Skeletal muscle satellite cell (primary cell): Measurements from ENCODE around the gene MAP2.

Experiments used
- H3K27me3 ChIP-seq: 2 replicates; pipeline ENCODE4 v1.7.0; 2013; ENCODE audit warnings: low read length; ENCODE audit not compliant: control insufficient read depth, insufficient read depth
- H3K36me3 ChIP-seq: 2 replicates; pipeline ENCODE4 v1.7.0; 2013; ENCODE audit warnings: mild to moderate bottlenecking, control low read depth, low read length; ENCODE audit not compliant: insufficient read depth
- H3K4me1 ChIP-seq: 2 replicates; pipeline ENCODE4 v1.7.0; 2013; ENCODE audit warnings: low read length; ENCODE audit not compliant: control insufficient read depth, insufficient read depth
- H3K4me2 ChIP-seq: 2 replicates; pipeline ENCODE4 v1.7.0; 2013; ENCODE audit warnings: mild to moderate bottlenecking, low read length
- H3K4me3 ChIP-seq: 2 replicates; pipeline ENCODE4 v1.7.0; 2013; ENCODE audit warnings: low read length
- H3K9ac ChIP-seq: 2 replicates; pipeline ENCODE4 v1.7.0; 2013; ENCODE audit warnings: mild to moderate bottlenecking, low read depth, low read length, moderate library complexity
- H3K9me3 ChIP-seq: replicated peaks from 2 replicates; pipeline ENCODE4 v1.7.0; 2013; ENCODE audit warnings: mild to moderate bottlenecking, control low read depth, low read length

Gene MAP2

DNA sequence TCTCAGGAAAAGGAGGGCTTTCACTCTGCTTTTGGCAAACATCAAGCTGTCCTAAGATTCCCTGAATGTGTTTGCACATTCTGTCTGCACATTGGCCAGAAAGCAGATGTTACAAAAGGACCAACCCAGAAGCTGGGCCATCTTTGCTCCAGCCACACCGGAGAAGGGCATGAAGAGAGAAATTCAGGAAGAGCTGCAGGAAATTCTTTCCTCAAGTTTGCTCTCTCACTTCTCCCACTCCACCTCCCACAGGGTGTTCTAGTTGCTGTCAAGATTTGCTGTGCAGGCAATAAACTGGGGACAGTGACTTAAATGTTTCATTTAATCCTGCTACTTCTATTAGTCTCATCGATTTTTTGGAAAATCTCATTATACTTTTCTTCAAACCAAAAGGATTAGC lies 210.1 kb downstream of the MAP2 start:
- H3K27me3 ChIP-seq, result no peaks in the 10 kb centered on the region
- no peak overlapping the region for H3K9ac ChIP-seq
- H3K4me1 ChIP-seq, result peaks cover 28% of the 10 kb centered on the region

GRCh38 chr2:209636076-209636475 lies 212.2 kb downstream of the MAP2 start:
- Histone ChIP-seq H3K4me1 (peaks cover 23% of the 10 kb centered on the region), H3K4me2 (no peak overlapping the region), H3K9me3 (no peaks in the 10 kb centered on the region), H3K27me3 (no peaks in the 10 kb centered on the region), H3K36me3 (no peaks in the 10 kb centered on the region), H3K4me3 (no peak overlapping the region), H3K9ac (no peak overlapping the region)

More for the DNA sequence above, 210.1 kb downstream of the MAP2 start:
- no peaks in the 10 kb centered on the region for H3K9me3 ChIP-seq
- no peaks in the 10 kb centered on the region for H3K36me3 ChIP-seq
- no peak overlapping the region for H3K4me3 ChIP-seq
- H3K4me2 ChIP-seq, result no peak overlapping the region

DNA sequence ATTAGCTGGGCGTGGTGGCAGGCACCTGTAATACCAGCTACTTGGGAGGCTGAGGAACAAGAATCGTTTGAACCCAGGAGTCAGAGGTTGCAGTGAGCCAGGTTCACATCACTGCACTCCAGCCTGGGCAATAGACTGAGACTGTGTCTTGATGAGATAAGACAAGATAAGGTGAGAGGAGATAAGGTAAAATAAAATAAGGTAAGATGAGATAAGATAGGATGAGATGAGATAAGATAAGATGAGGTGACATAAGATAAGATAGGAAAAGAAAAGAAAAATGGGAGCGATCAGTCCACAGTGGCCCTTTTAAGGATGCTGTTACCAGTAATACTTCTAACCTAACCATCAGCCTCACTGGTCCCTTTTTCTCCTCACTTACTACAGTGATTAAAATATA lies 213.4 kb downstream of the MAP2 start:
- Histone ChIP-seq H3K4me3 (no peak overlapping the region), H3K36me3 (no peaks in the 10 kb centered on the region), H3K4me1 (peaks cover 26% of the 10 kb centered on the region), H3K27me3 (no peaks in the 10 kb centered on the region), H3K9me3 (no peaks in the 10 kb centered on the region), H3K4me2 (no peak overlapping the region), H3K9ac (no peak overlapping the region)

DNA sequence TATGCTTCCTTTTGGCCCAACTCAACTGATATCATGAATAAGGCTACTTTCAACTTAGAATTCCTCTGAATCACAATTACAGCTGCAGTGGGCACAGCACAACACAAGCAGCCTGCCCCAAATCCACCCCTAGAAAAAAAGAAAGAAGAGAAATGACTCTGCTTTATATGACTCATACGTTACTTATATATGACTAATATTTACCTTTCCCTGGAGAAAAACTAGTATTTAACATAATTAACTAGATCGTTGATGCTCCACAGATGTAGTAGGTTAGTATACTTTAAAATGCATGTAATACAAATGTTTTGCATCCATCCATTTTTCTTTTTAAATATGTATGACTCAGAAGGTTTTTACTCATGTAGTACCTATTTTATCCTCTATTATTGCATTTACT lies 214.5 kb downstream of the MAP2 start:
- H3K36me3 ChIP-seq, result no peaks in the 10 kb centered on the region
- H3K9me3 ChIP-seq, result no peaks in the 10 kb centered on the region
- peaks cover 33% of the 10 kb centered on the region for H3K4me1 ChIP-seq
- H3K27me3 ChIP-seq, result no peaks in the 10 kb centered on the region
- H3K4me3 ChIP-seq, result no peak overlapping the region
- H3K9ac ChIP-seq, result no peak overlapping the region
- peak overlapping the region; percentile 15 for H3K4me2 ChIP-seq

GRCh38 chr2:209640358-209640757 lies 216.5 kb downstream of the MAP2 start:
- Histone ChIP-seq H3K4me3 (no peak overlapping the region), H3K9me3 (no peaks in the 10 kb centered on the region), H3K4me2 (no peak overlapping the region), H3K27me3 (no peaks in the 10 kb centered on the region), H3K36me3 (no peaks in the 10 kb centered on the region), H3K9ac (no peak overlapping the region), H3K4me1 (peaks cover 33% of the 10 kb centered on the region)

DNA sequence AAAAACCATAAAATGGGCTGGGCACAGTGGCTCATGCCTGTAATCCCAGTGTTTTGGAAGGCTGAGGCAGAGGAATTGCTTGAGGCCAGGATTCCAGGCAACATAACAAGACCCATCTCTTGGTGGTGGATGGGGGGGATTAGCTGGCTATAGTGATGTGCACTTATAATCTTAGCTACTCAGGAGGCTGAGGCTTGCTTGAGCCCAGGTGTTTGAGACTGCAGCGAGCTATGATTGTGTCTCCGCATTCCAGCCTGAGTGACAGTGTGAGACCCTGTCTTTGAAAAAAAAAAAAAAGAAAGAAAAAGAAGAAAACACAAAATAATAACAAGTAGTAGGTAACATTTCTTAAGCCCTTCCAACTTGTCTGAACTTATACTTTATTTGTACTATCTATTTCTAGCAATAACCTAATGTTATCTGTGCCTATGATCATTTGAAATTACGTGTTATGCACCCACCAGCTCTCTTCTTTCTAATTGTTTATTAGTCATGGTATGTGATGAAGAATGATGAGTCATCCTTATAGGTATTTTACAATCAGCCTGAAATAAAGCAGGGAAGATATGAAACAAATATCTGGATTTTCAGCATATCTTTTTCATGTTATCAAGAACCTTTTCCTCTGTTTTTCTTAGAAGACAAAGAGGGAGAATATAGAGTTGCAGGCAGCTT lies 218.4 kb downstream of the MAP2 start:
- Histone ChIP-seq H3K9me3 (no peaks in the 10 kb centered on the region), H3K4me2 (peak overlapping the region; percentile 24), H3K27me3 (no peaks in the 10 kb centered on the region), H3K4me3 (no peak overlapping the region), H3K9ac (no peak overlapping the region), H3K4me1 (peaks cover 29% of the 10 kb centered on the region), H3K36me3 (no peaks in the 10 kb centered on the region)

DNA sequence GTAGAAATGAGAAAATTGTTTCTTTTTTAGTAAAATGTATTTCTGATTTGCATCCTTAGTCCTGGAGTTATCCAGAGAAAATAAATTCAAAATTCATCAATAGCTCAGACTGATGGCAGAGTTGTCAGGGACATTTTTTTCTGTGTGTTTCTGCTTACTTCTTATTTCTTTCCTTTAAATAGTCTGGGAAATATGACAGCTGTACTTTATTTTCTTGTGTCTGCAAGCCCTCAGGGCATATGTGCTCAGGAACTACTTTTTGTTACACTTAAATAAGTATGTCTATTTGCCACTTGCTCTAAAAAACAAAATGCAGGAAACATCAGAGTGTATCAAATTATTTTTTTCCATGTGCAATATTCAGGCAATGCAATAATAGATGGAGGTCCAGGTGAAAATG lies 221.0 kb downstream of the MAP2 start:
- no peak overlapping the region for H3K4me3 ChIP-seq
- H3K36me3 ChIP-seq, result no peaks in the 10 kb centered on the region
- H3K9ac ChIP-seq, result no peak overlapping the region
- H3K9me3 ChIP-seq, result no peaks in the 10 kb centered on the region
- H3K27me3 ChIP-seq, result no peaks in the 10 kb centered on the region
- no peak overlapping the region for H3K4me2 ChIP-seq
- H3K4me1 ChIP-seq, result peaks cover 24% of the 10 kb centered on the region

GRCh38 chr2:209648714-209649113 lies 224.9 kb downstream of the MAP2 start:
- Histone ChIP-seq H3K36me3 (no peaks in the 10 kb centered on the region), H3K9me3 (no peaks in the 10 kb centered on the region), H3K4me3 (no peak overlapping the region), H3K4me1 (peaks cover 10% of the 10 kb centered on the region), H3K9ac (no peak overlapping the region), H3K4me2 (peak overlapping the region; percentile 48), H3K27me3 (no peaks in the 10 kb centered on the region)

DNA sequence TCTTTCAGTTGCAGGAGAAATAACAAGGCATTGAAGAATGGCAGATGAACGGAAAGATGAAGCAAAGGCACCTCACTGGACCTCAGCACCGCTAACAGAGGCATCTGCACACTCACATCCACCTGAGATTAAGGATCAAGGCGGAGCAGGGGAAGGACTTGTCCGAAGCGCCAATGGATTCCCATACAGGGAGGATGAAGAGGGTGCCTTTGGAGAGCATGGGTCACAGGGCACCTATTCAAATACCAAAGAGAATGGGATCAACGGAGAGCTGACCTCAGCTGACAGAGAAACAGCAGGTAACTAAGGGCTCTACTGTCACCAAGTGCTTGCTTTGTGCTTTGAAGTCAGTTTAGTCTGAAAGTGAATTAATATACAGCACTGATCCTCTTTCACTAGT lies 229.3 kb downstream of the MAP2 start:
- Histone ChIP-seq H3K4me3 (no peak overlapping the region), H3K27me3 (no peaks in the 10 kb centered on the region), H3K9me3 (no peaks in the 10 kb centered on the region), H3K4me2 (no peak overlapping the region), H3K36me3 (no peaks in the 10 kb centered on the region), H3K4me1 (peaks cover 10% of the 10 kb centered on the region), H3K9ac (no peak overlapping the region)

DNA sequence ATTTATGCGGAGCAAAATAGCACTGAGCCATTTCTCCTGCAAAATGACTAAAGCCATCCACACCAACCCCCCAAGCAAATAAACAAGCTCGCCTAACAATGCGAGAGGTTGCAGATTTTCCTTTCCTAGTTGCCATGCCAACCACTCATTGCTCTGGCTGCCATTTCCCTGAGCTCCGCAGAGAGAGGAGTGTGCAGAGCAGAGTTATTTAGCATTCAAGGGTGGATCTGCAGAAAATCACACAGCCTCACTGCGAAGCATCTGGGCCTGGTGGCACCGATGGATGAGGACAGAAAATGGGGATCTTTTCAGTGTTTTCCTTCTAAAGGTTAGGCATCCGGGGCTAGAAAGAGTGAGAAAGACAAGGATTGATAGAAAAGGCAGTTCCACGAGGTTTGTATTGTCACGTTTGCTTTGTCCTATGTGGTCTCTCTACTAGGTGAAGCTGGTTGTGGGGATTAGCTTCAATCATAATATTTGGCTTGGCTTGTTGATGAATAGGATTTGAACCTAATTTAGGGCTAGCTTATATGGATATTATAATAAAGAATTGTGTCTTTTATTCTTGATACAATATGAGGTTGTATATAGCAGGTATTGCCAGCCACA lies 237.5 kb downstream of the MAP2 start:
- Histone ChIP-seq H3K4me1 (peaks cover 10% of the 10 kb centered on the region), H3K9me3 (no peaks in the 10 kb centered on the region), H3K4me3 (no peak overlapping the region), H3K4me2 (no peak overlapping the region), H3K36me3 (no peaks in the 10 kb centered on the region), H3K9ac (no peak overlapping the region), H3K27me3 (no peaks in the 10 kb centered on the region)

DNA sequence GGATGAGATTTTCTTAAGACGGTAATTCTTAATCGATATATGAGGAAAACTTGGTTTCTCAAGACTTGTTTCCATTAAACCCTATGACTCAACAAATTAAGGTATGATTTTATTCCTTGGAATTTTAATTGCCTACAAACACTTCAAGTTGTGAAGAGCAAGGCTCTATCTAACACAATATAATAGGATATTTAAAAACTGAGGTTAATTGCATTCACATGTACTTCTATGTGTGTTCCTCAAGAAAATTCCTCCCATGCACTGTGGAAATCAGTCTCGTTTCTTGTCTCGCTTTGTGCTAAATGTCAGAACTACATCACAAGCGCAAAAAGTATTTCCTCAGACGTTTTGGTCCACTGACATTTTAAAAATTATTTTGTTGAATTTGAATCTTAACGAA lies 238.2 kb downstream of the MAP2 start:
- Histone ChIP-seq H3K4me2 (no peak overlapping the region), H3K4me1 (peaks cover 10% of the 10 kb centered on the region), H3K27me3 (no peaks in the 10 kb centered on the region), H3K9ac (no peak overlapping the region), H3K9me3 (no peaks in the 10 kb centered on the region), H3K36me3 (no peaks in the 10 kb centered on the region), H3K4me3 (no peak overlapping the region)

GRCh38 chr2:209663139-209663538 lies 239.3 kb downstream of the MAP2 start:
- Histone ChIP-seq H3K36me3 (no peaks in the 10 kb centered on the region), H3K9ac (no peak overlapping the region), H3K4me2 (peak overlapping the region; percentile 73), H3K9me3 (no peaks in the 10 kb centered on the region), H3K4me1 (peaks cover 10% of the 10 kb centered on the region), H3K4me3 (peak overlapping the region; percentile 45), H3K27me3 (no peaks in the 10 kb centered on the region)
